ENCODE data around the gene STN1.

STN1 gene

DNA sequence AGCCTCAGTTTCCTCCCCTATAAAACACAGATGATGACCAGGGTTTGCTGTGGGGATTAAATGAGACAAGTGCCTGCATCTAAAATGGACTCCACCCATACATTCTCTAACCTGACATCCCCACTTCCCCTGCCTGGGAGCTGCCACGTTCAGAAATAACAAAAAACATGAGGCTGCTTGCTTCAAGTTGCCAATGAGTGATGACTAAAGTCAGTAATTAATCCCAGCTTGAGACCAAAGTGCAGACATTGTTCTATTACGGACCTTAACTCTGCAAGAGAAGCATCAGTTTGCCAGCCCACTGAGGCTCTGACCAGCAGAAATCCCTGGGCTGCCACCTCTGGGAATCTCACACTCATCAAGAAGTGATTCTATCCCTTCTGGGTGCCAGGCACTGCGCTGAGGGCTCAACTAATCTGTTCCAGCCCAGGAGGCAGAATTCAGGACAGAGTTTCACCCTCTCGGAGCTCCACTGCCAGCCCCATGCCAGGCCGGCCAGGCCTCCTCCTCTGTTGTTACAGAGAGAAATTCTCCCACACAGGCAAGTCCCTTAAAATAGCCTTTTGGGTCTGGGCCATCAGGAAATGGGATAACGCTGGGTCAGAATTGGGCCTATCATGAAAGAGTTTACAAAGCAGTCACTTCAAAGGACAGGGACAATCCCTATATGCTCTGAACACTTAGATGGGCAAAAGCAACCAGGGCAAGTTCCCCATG is 74.0 kb downstream of the STN1 start:
- no peak for DNase-seq (ENCODE audit: low read depth)

DNA sequence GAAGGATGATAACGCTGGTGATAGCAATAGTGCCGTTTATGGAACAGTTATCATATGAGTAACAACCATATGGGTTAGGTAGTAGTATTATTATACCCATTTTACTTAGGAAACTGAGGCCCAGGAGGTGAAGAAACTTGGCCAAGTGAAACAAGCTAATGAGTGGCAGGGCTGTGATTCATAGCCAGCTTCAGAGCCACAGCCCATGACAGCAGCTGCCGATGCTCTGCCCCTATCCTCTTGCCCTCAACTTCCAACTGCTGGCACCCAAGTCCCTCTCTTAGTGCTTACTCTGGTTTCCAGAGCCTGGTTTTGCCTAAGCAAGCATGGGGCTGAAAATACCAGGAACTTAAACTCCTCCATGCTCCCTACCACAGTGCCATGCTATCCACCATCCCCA is 74.9 kb downstream of the STN1 start:
- DNase-seq (ENCODE audit: low read depth), result no peak

GRCh38 chr10:103842605-103843004 is 75.4 kb downstream of the STN1 start:
- no peak for DNase-seq (ENCODE audit: low read depth)

DNA sequence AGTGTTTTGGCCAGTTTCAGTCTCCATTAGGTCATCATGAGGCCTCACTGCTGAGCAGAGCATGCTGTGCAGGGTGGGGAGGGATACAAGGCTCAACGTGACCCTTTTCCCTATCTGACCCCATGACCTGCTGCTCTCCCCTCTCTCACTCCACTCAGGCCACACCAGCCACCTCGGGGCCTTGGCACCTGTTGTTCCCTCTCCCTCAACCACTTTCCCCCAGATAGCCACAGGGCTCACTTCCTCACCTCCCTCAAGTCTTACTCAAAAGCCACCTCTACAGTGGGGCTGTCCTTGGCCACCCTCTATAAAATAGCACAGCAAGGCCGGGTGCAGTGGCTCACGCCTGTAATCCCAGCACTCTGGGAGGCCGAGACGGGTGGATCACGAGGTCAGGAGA is 76.5 kb downstream of the STN1 start:
- no peak for DNase-seq (ENCODE audit: low read depth)

DNA sequence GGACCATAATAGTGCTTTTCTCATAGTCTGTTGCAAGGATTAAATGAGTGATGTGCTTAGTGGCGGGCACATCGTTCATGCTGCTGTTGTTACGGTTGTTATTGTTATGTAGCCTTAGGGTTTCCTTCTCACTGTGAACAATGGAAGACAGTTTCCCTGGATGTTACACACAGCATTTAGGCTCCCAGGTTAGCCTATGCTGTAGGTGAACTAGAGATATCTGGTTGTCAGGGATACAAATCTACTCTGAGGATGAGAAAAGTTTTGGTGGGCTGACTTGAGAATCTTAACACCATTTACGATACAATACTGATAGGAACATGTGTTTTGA is 77.3 kb downstream of the STN1 start:
- no peak for DNase-seq (ENCODE audit: low read depth)

DNA sequence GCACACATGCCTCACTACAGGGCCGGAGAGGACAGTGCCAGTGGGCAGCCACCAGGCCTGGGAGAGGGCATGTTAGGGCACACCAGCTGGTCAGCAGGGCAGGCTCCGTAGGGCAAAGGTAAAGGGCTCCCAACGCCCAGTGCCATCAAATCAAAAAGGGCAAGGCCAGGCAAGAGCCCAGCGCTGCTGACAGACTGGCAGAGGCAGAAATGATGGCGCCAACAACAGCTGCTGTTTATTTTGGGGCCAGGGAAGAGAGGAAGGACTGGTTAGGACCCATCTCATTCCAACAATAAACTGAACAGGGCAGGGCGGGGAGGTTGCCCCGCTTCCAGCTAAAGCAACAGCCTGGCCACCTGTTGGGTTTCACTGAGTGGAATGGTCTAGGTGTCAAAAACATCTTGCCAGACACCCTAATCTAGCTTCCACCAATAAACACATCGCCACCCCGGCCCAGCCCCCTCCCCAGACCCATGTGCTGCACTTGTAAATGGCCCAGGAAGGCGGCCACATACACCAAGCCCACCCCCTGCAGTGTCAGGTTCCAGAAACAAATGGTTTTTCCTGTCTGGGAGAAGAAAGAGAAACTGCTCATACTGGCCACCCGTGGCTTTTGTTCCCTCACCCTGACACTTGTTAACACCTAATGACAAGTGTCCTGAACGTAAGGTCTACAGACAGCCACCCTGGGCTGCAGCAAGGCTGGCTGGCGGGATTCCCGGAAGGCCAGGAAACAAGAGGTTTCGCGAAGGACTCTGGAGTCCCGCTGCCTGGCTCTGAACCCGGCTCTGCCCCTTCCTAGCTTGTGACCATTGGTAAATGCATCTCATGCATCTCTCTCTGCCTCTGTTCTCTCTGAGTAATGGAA is 77.9 kb downstream of the STN1 start:
- no peak for DNase-seq (ENCODE audit: low read depth)

- no peak for DNase-seq (ENCODE audit: low read depth)
Observed at GRCh38 chr10:103839519-103839871, 78.5 kb downstream of the STN1 start.

DNA sequence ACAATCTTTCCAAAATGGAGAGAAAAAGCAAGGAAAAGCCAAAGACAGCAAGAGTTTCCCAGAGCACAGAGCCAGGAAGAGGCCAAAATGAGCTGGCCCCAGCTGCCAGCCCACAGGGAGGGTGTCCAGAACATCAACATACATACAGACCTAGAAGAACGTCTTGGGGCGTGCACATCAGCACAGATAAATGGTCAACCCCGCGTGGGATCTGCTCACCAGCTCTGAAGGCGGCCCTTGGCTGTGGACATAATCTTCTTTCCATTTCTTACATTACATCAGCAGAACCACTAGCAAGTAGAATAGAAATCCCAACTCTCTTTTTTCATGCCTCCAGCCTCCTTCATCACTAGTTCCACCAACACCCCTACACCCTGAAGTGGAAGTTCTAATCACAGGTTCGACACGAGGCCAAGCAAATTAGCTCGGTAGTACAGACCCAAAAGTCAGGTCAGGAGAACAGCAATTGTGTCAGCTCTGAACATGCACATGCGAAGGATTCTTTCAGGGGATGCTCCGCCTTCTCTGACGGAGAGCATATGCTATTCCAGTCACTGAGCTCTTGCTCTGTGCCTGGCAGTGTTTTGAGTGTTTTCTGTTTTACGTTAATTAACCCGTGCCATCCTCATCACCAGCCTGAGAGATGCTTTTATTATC is 79.0 kb downstream of the STN1 start:
- no peak for DNase-seq (ENCODE audit: low read depth)

- no peak for DNase-seq (ENCODE audit: low read depth)
Observed at GRCh38 chr10:103838070-103838395, 80.0 kb downstream of the STN1 start.

- DNase-seq (ENCODE audit: low read depth), result no peak
Observed at GRCh38 chr10:103837370-103838069, 80.5 kb downstream of the STN1 start.

GRCh38 chr10:103836861-103837260 is 81.1 kb downstream of the STN1 start:
- DNase-seq (ENCODE audit: low read depth), result no peak

- no peak for DNase-seq (ENCODE audit: low read depth)
Observed at GRCh38 chr10:103836273-103836672, 81.7 kb downstream of the STN1 start.

DNA sequence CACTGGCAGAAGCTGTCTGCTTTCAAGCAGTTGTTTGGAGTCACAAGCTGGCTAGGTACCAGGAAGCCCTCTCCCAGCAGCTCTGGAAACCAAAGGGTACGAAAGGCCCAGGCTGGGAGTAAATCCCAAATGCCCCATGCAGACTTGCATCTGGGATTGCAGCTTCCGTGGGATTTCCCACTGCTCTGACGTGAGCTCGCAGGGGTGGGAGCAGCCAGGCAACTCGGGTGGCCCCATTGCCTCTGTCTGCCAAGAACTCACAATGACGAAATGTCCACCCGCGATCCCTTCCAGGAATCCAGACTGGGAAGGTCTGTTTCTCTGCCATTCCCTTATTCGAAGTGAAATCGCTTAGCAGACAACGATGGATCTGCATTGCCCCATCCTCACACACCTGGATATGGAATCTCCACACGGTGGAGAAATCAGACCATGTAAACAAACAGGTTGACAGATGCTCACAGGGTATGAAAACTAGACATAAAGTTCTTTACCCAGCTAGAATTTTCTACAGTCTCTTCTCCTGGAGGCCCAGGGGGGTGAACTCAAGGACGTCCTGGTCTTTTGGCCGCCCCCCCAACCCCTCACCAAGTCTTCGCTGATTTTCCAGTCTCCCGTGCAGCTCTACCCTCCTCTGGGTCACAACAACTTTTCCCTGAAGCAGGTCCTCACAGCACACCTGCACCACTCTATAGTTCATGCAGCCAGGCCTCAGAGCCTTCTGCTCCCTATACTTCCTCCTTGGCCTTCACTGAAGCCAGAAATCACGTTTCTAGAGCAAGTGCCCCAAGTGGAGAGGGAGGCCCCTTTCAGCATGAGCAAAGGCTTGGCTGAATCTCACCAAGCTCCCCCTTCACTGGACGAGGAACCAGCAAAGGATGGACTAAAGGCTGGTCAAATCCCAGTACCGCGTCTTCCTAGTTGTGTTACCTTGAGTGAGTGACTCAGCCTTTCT is 82.6 kb downstream of the STN1 start:
- DNase-seq (ENCODE audit: low read depth), result no peak

GRCh38 chr10:103834436-103835095 is 83.4 kb downstream of the STN1 start:
- DNase-seq (ENCODE audit: low read depth), result no peak

DNA sequence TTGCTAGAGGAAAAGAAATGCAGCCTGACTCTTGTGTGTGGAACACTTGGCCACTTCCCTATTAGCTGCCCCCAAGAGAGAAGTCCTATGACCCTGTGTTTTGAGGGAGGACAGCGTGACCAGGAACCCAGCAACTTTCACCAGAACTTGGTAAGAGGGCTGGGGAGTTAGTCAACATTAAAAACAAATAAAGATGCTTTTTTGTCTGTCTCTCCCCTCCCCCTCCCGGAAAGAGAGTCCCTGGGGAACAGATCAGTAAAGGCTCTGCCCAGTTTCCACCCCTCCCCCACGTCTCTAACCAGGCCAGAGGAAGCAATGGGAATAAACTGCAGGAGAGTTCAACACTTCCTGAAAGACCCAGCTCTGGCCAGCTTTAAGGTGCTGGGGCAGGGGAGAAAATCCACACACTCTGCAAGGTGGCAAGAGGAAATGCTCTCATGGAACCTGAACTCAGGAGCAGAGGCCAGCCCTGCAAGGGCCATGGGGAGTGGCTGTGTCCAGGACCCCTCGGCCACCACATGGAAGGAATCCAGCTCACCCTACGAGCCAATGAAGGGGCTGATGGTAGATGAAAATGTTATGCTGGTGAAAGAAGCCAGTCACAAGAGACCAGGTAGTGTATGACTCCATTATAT is 84.1 kb downstream of the STN1 start:
- DNase-seq (ENCODE audit: low read depth), result no peak

GRCh38 chr10:103832806-103833205 is 85.2 kb downstream of the STN1 start:
- DNase-seq (ENCODE audit: low read depth), result no peak
